ENCODE data around the gene OPRM1. TPM values are rescaled to one million over a fixed set of nuclear protein-coding genes. Genes with fewer than 3 reads are reported as not detected.
A peak's percentile ranks its signal among the peaks of the same experiment; 100 is the strongest.

OPRM1 gene
- total RNA-seq, 1 donor from 2014 or later: not detected

GRCh38 chr6:154041001-154041400 is 2.0 kb downstream of the OPRM1 start:
- H3K36me3 ChIP-seq (ENCODE audit: control insufficient read depth, insufficient read depth, low read length): no peaks in the 10 kb centered on the region
- H3K4me3 ChIP-seq (ENCODE audit: low read depth, low read length): no peak overlapping the region
- FAIRE-seq: no peak
- TF ChIP-seq CTCF (IDR thresholded peaks at IDR 0.05; ENCODE audit: insufficient read depth, low read length, severe bottlenecking): no peak
- no peaks in the 10 kb centered on the region for H3K27me3 ChIP-seq (ENCODE audit: control insufficient read depth, insufficient read depth, low read length)
- peak; percentile 2 for DNase-seq (ENCODE audit: low read depth)

GRCh38 chr6:154053141-154053540 is 14.1 kb downstream of the OPRM1 start:
- Histone ChIP-seq H3K36me3 (ENCODE audit: control insufficient read depth, insufficient read depth, low read length) (no peaks in the 10 kb centered on the region), H3K27me3 (ENCODE audit: control insufficient read depth, insufficient read depth, low read length) (no peaks in the 10 kb centered on the region), H3K4me3 (ENCODE audit: low read depth, low read length) (no peak overlapping the region)
- TF ChIP-seq CTCF (IDR thresholded peaks at IDR 0.05; ENCODE audit: insufficient read depth, low read length, severe bottlenecking): no peak
- DNase-seq (ENCODE audit: low read depth): no peak
- FAIRE-seq: no peak

GRCh38 chr6:154056536-154056935 is 17.5 kb downstream of the OPRM1 start:
- Histone ChIP-seq H3K36me3 (ENCODE audit: control insufficient read depth, insufficient read depth, low read length) (no peaks in the 10 kb centered on the region), H3K4me3 (ENCODE audit: low read depth, low read length) (no peak overlapping the region), H3K27me3 (ENCODE audit: control insufficient read depth, insufficient read depth, low read length) (no peaks in the 10 kb centered on the region)
- TF ChIP-seq CTCF (IDR thresholded peaks at IDR 0.05; ENCODE audit: insufficient read depth, low read length, severe bottlenecking): no peak
- FAIRE-seq (no peak), DNase-seq (ENCODE audit: low read depth) (no peak)

- H3K36me3 ChIP-seq (ENCODE audit: control insufficient read depth, insufficient read depth, low read length): no peaks in the 10 kb centered on the region
- no peaks in the 10 kb centered on the region for H3K27me3 ChIP-seq (ENCODE audit: control insufficient read depth, insufficient read depth, low read length)
- TF ChIP-seq CTCF (IDR thresholded peaks at IDR 0.05; ENCODE audit: insufficient read depth, low read length, severe bottlenecking): no peak
- FAIRE-seq (no peak), DNase-seq (ENCODE audit: low read depth) (no peak)
- H3K4me3 ChIP-seq (ENCODE audit: low read depth, low read length): no peak overlapping the region
Measured at GRCh38 chr6:154057098-154057497, 18.1 kb downstream of the OPRM1 start.

- no peak for FAIRE-seq
- Histone ChIP-seq H3K36me3 (ENCODE audit: control insufficient read depth, insufficient read depth, low read length) (no peaks in the 10 kb centered on the region), H3K27me3 (ENCODE audit: control insufficient read depth, insufficient read depth, low read length) (no peaks in the 10 kb centered on the region)
Measured at GRCh38 chr6:154058963-154059680, 20.1 kb downstream of the OPRM1 start.

More at GRCh38 chr6:154058963-154059680, 20.1 kb downstream of the OPRM1 start:
- no peak for DNase-seq (ENCODE audit: low read depth)
- TF ChIP-seq CTCF (IDR thresholded peaks at IDR 0.05; ENCODE audit: insufficient read depth, low read length, severe bottlenecking): no peak
- H3K4me3 ChIP-seq (ENCODE audit: low read depth, low read length): no peak overlapping the region

Measured in bronchial epithelial cell (primary cell).